Right lobe of liver (tissue), 6 donors: Measurements from ENCODE around the gene PRR19. TPM values are rescaled to one million over a fixed set of nuclear protein-coding genes. Genes with fewer than 3 reads are reported as not detected.

Experiments used
- ATAC-seq, 4 donors: fragments of 200-7000 bp; cut with Tn5 transposase; one replicate each; pipeline ENCODE4 v1.9.1; 2020; ENCODE audit warnings: mild to moderate bottlenecking in 4 of 4, moderate library complexity in 4 of 4
- DNase-seq, 3 donors: peaks; one replicate each; pipeline ENCODE4 v3.0.0-alpha.2; 2020
- H3K27ac ChIP-seq, 3 donors: fragments of 200-600 bp; one replicate each; pipeline ENCODE4 v1.8.0; 2022
- H3K27me3 ChIP-seq, 2 donors: fragments of 200-600 bp; one replicate each; pipeline ENCODE4 v1.8.0; 2022
- H3K36me3 ChIP-seq, 4 donors: fragments of 200-600 bp; sonication (generic) in 1 of 4; one replicate each; pipeline versions ENCODE4 v1.5.1 to v1.8.0; 2017 to 2022; ENCODE audit warnings: control low read depth in 1 of 4
- H3K4me1 ChIP-seq, 4 donors: fragments of 200-600 bp; sonication (generic) in 1 of 4; one replicate each; pipeline versions ENCODE4 v1.5.1 to v1.8.0; 2017 to 2022; ENCODE audit warnings: control low read depth in 1 of 4
- H3K4me3 ChIP-seq, 3 donors: fragments of 200-600 bp; one replicate each; pipeline ENCODE4 v1.8.0; 2022
- H3K9me3 ChIP-seq, 4 donors: fragments of 200-600 bp; sonication (generic) in 1 of 4; one replicate each; pipeline versions ENCODE4 v1.5.1 to v1.8.0; 2017 to 2022; ENCODE audit warnings: control low read depth in 1 of 4
- POLR2A ChIP-seq: fragments of 450-650 bp; IDR thresholded peaks from one replicate; pipeline ENCODE4 v1.6.1; 2017; ENCODE audit warnings: antibody characterized with exemption, mild to moderate bottlenecking
- WGBS: methylation state at CpG from one replicate; pipeline ENCODE4 v1.1.6; 2018; ENCODE audit warnings: low coverage, low lambda C conversion rate; ENCODE audit not compliant: insufficient coverage; ENCODE audit errors: missing lambda C conversion rate; 5-methylcytosine and 5-hydroxymethylcytosine counted together
- intact Hi-C, 2 donors: fragments of 100-400 bp; cut with DNase I; formaldehyde crosslinking; loops; one replicate each; pipeline versions ENCODE4 v1.11.2 to v1.14.1; 2022
- total RNA-seq, 6 experiments: library from RNA; depleted of rRNA in 2 of 6; stranded (reverse); fragments of >200 nt in 2 of 6; fragmentation: NEBNext Ultra II Directional in 3 of 6; extraction: Animal tissue kit (Norgen Biotek cat#: 25700) in 3 of 6; gene quantifications; one replicate each; pipeline versions ENCODE4 v1.1.0 to v1.2.4, GENCODE V29; 2016 to 2023
- TF ChIP-seq, protein P1 (sequence below), 4 donors: fragments of 200-600 bp in 3 of 4; fragments of 450-650 bp in 1 of 4; IDR thresholded peaks; one replicate each; pipeline versions ENCODE4 v1.5.1 to v1.8.0; 2016 to 2022; ENCODE audit warnings: antibody characterized with exemption in 4 of 4, mild to moderate bottlenecking in 2 of 4
- donor health status: DM: no; HTN: yes; CAD: no.
- donor health status: DM: no; HTN: no; CAD: no.
- donor health status: DM: no; HTN: no; CAD: no.
- donor health status: DM: no; HTN: yes; CAD: no.
- donor health status: DM: no; HTN: yes; CAD: no.

PRR19 gene
- total RNA-seq, 6 experiments from 2014 or later: 0.18 to 0.74 (median 0.21) TPM

DNA sequence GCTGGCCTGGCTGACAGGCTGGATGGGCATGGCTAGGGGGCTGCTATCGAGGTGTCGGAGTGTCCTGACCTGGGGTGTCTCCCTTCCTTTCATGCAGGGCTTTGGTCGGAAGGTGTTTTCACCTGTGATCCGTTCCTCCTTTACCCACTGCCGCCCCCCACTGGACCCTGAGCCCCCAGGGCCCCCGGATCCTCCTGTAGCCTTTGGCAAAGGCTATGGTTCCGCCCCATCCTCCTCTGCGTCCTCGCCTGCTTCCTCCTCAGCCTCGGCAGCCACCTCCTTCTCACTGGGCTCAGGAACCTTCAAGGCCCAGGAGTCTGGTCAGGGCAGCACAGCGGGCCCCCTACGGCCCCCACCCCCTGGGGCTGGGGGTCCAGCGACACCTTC, 11.8 kb upstream of the PRR19 start:
- Histone ChIP-seq H3K27ac (no peak overlapping the region), H3K36me3 (peaks cover 0 to 67% (median 36%) of the 10 kb centered on the region in 4 donors), H3K9me3 (no peaks in the 10 kb centered on the region), H3K27me3 (no peaks in the 10 kb centered on the region), H3K4me3 (no peak overlapping the region), H3K4me1 (peaks cover 0 to 12% (median 4%) of the 10 kb centered on the region in 4 donors)
- DNase-seq (peak in 1 of 3 donors; percentile 47), ATAC-seq (no peak)
- 85% methylated on average over 4 of the region's 13 CpGs for WGBS
- intact Hi-C loops: loop anchor here in 1 of 2 donors (10.0 kb wide), 1 partner anchor 45 kb away; the partner anchor contains the start of gene GSK3A
- no peak for TF ChIP-seq POLR2A
- TF ChIP-seq, protein P1, sequence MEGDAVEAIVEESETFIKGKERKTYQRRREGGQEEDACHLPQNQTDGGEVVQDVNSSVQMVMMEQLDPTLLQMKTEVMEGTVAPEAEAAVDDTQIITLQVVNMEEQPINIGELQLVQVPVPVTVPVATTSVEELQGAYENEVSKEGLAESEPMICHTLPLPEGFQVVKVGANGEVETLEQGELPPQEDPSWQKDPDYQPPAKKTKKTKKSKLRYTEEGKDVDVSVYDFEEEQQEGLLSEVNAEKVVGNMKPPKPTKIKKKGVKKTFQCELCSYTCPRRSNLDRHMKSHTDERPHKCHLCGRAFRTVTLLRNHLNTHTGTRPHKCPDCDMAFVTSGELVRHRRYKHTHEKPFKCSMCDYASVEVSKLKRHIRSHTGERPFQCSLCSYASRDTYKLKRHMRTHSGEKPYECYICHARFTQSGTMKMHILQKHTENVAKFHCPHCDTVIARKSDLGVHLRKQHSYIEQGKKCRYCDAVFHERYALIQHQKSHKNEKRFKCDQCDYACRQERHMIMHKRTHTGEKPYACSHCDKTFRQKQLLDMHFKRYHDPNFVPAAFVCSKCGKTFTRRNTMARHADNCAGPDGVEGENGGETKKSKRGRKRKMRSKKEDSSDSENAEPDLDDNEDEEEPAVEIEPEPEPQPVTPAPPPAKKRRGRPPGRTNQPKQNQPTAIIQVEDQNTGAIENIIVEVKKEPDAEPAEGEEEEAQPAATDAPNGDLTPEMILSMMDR (IDR thresholded peaks at IDR 0.05): no peak

DNA sequence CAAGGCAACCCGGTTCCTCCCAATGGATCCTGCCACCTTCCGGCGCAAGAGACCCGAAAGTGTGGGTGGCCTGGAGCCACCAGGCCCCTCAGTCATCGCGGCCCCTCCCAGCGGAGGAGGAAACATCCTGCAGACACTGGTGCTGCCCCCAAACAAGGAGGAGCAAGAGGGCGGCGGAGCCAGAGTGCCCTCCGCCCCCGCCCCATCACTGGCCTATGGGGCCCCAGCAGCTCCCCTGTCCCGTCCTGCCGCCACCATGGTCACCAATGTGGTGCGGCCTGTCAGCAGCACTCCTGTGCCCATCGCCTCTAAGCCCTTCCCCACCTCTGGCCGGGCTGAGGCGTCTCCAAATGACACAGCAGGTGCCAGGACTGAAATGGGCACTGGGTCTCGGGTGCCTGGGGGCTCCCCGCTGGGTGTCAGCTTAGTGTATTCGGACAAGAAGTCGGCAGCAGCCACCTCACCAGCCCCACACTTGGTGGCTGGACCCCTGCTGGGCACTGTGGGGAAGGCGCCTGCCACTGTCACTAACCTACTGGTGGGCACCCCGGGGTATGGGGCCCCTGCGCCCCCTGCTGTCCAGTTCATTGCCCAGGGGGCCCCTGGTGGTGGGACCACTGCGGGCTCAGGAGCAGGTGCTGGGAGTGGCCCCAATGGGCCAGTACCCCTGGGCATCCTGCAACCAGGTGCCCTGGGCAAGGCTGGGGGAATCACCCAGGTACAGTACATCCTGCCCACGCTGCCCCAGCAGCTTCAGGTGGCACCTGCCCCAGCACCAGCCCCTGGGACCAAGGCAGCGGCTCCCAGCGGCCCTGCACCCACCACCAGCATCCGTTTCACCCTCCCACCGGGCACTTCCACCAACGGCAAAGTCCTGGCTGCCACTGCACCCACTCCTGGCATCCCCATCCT, 11.2 kb upstream of the PRR19 start:
- H3K9me3 ChIP-seq: no peaks in the 10 kb centered on the region
- no peak overlapping the region for H3K27ac ChIP-seq
- ATAC-seq: peak in 2 of 4 donors; percentile 3 to 7
- peak; percentile 32 to 56 (median 47) for DNase-seq
- H3K4me1 ChIP-seq: peaks cover 0 to 6% (median under 1%) of the 10 kb centered on the region in 4 donors
- no peak overlapping the region for H3K4me3 ChIP-seq
- WGBS: no CpG with 5 or more reads among the region's 31 CpGs
- TF ChIP-seq, protein P1 (IDR thresholded peaks at IDR 0.05): peak; percentile 19 to 24 (median 21)
- no peak for TF ChIP-seq POLR2A
- no peaks in the 10 kb centered on the region for H3K27me3 ChIP-seq
- peaks cover 0 to 67% (median 36%) of the 10 kb centered on the region in 4 donors for H3K36me3 ChIP-seq
- intact Hi-C loops: loop anchor here in 1 of 2 donors (10.0 kb wide), 1 partner anchor 46 kb away; the partner anchor contains the start of gene GSK3A

DNA sequence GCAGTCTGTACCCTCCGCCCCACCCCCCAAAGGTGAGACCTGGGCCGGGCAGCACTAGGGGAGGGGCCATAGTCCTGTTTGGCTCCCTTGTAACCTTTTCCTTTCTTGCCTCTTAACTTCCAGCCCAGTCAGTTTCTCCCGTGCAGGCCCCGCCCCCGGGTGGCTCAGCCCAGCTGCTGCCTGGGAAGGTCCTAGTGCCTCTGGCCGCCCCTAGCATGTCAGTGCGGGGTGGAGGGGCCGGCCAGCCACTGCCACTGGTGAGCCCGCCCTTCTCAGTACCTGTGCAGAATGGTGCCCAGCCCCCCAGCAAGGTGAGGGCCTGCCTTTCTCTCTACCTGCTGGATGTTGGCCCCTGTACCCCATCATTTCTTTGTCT, 10.5 kb upstream of the PRR19 start:
- WGBS: 64% methylated on average over 6 of the region's 9 CpGs
- ATAC-seq: no peak

More for the DNA sequence above, 10.5 kb upstream of the PRR19 start:
- intact Hi-C loops: loop anchor here in 1 of 2 donors (10.0 kb wide), 1 partner anchor 47 kb away; the partner anchor contains the start of gene GSK3A
- Histone ChIP-seq H3K27ac (no peak overlapping the region), H3K36me3 (peaks cover 0 to 67% (median 36%) of the 10 kb centered on the region in 4 donors), H3K9me3 (no peaks in the 10 kb centered on the region), H3K4me1 (no peaks in the 10 kb centered on the region), H3K4me3 (no peak overlapping the region), H3K27me3 (no peaks in the 10 kb centered on the region)
- TF ChIP-seq, protein P1 (IDR thresholded peaks at IDR 0.05): no peak
- no peak for TF ChIP-seq POLR2A
- peak in 1 of 3 donors; percentile 39 for DNase-seq
